Uterus (tissue), 2 donors: Measurements from ENCODE around the gene SLC23A2.

Source experiments
- CTCF ChIP-seq, 4 experiments: fragments of 200-600 bp in 2 of 4; fragments of 450-650 bp in 2 of 4; sonication (generic) in 2 of 4; IDR thresholded peaks; one replicate each; pipeline ENCODE4 v1.5.1; 2016 to 2019; ENCODE audit warnings: antibody characterized with exemption in 4 of 4, mild to moderate bottlenecking in 2 of 4, moderate library complexity in 1 of 4
- POLR2A ChIP-seq, 2 donors: fragments of 450-650 bp; IDR thresholded peaks; one replicate each; pipeline ENCODE4 v1.6.1; 2016; ENCODE audit warnings: antibody characterized with exemption in 2 of 2, mild to moderate bottlenecking in 1 of 2, moderate library complexity in 1 of 2

- TF ChIP-seq CTCF (IDR thresholded peaks at IDR 0.05) = no peak
- TF ChIP-seq POLR2A (IDR thresholded peaks at IDR 0.05) = no peak
Observed at GRCh38 chr20:4840801-4841200, 160.5 kb downstream of the SLC23A2 start.
